GM18505 (cell line): Measurements from ENCODE around the gene FTSJ1.

Experiments used
- ATAC-seq: cut with Tn5 transposase; IDR thresholded peaks from one replicate; pipeline ENCODE4 v1.9.1; 2021; ENCODE audit not compliant: unreplicated experiment
- POLR2A ChIP-seq: IDR thresholded peaks from 4 replicates; pipeline ENCODE4 v1.6.1; 2011; ENCODE audit warnings: borderline replicate concordance; ENCODE audit not compliant: insufficient read depth, insufficient read length; ENCODE audit errors: extremely low read depth

Gene FTSJ1

GRCh38 chrX:48474581-48474980, 1.4 kb upstream of the FTSJ1 start:
- ATAC-seq = no peak
- TF ChIP-seq POLR2A = no peak

DNA sequence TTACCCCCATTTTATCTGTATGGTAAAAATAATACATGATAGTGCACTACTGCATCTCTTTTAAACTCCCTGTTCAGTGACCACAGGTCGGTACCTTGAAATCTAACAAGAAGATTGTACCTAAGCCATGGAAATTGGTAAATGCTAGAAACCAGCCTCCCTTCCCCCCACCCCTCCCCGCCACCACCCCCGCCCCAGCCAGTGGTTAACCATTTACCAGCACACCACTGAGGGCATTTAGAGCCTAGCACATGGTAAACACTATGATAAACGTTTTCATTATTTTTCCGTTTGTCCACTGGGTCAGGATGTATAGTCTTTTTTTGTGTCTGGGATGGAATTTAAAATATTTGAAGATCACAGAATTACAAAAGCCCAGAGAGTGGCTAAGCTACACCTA, 703 bp upstream of the FTSJ1 start:
- TF ChIP-seq POLR2A = no peak
- no peak for ATAC-seq

GRCh38 chrX:48476919-48477318, 920 bp downstream of the FTSJ1 start:
- TF ChIP-seq POLR2A = no peak
- no peak for ATAC-seq

DNA sequence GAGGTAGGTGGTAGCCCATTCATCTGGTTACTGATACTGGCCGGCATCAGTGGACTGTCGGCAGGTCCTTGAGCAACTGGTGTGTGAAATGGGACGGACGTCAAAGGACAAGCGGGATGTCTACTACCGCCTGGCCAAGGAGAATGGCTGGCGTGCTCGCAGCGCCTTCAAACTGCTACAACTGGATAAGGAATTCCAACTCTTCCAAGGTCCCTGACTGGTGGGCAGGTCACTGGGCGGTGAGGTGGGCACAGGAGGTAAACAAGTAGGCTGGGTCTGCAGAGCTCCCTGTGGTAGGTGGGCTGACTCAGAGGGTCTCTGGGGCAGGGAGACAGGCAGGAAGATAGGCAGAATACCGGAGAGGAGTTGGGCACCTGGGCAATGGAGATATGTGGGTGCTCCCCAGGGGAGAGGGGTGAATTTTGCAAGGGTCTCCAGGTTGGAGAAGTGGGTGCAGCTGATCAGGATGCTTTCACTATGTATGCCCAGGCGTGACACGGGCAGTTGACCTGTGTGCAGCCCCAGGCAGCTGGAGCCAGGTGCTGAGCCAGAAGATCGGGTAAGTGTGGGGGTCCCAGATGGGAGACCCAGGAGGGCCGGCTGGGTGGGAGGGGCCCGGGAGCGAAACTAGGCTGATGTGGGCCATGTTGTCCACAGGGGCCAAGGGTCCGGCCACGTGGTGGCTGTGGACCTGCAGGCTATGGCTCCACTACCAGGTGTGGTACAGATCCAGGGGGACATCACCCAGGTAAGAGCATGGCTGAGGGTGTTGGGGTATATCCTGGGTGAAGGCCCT, 2.2 kb downstream of the FTSJ1 start:
- TF ChIP-seq POLR2A = no peak
- no peak for ATAC-seq

- no peak for TF ChIP-seq POLR2A
- ATAC-seq = no peak
Measured at GRCh38 chrX:48478806-48479205, 2.8 kb downstream of the FTSJ1 start.

GRCh38 chrX:48480142-48480541, 4.1 kb downstream of the FTSJ1 start:
- no peak for ATAC-seq
- TF ChIP-seq POLR2A = no peak

DNA sequence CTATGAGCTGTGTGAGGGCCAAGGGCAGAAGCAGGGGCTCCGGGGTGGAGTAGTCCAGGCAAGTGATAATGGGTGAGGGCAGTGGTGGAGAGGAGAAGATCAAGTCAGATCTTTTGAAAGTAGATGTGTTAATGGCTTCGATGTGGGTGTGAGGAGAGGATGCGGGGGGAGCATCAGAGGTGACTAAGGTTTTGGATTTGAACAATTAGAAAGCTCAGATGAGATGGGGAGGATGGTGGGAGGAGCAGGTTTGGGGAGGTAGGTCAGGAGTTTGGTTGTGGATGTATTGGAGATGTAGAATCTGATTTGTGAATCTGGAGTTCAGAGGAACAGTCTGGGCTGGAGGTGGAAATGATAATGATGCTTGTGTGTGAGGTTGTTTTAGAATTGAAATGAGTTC, 4.6 kb downstream of the FTSJ1 start:
- TF ChIP-seq POLR2A = no peak
- no peak for ATAC-seq

DNA sequence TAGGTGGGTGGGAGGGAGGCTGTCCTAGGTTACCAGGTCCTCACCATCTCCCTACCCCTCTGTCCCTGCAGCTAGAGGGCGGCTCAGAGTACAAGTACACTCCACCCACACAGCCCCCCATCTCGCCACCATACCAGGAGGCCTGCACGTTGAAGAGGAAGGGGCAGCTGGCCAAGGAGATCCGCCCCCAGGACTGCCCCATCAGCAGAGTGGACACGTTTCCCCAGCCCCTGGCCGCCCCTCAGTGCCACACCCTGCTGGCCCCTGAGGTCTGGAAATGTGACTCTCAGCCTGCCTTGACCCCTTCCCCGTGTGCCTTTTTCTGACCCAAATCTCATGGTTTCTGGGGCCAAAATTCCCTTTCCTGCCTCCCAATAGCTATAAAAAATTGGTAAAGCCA, 6.5 kb downstream of the FTSJ1 start:
- ATAC-seq = no peak
- TF ChIP-seq POLR2A = no peak

- ATAC-seq = no peak
- no peak for TF ChIP-seq POLR2A
Measured at GRCh38 chrX:48487362-48487798, 11.4 kb downstream of the FTSJ1 start.

GRCh38 chrX:48488034-48488433, 12.0 kb downstream of the FTSJ1 start:
- no peak for ATAC-seq

DNA sequence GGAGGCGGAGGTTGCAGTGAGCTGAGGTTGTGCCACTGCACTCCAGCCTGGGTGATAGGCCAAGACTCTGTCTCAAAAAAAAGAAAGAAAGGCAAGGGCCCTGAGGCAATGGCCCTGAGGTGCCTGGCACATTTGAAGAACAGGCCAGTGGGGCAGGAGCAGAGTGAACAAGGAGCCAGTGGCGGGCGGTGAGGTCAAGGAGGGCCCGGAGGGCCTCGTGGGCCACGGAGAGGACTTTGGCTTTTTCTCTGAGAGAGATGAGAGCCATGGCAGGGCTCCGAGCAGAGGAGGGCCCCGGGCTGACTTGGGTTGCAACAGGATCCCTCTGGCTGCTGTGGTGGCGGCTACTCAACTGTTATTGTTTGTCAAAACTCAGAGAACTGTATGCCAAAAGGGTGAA, 13.3 kb downstream of the FTSJ1 start:
- ATAC-seq = no peak
- TF ChIP-seq POLR2A = no peak

More at GRCh38 chrX:48488034-48488433, 12.0 kb downstream of the FTSJ1 start:
- TF ChIP-seq POLR2A = no peak

- no peak for TF ChIP-seq POLR2A
- ATAC-seq = no peak
Measured at GRCh38 chrX:48489892-48490291, 13.9 kb downstream of the FTSJ1 start.

DNA sequence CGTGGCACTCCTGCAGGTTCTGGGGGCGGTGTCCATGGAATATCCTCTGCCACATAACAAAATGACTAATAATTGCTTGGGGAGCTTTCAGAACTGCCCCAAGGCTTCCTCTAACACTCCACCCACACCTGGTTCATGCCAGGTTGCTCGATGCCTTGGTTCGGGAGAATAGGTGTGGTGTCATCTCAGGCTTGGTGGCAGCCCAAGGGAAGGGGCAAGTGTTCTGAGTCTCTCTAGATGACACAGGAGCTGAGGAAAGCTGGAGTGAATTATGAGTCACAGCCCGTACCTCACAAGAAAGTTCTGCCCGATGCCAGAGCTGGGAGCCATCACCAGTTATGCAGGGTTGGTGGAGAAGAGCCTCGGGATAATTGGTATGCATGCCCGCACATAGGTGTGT, 14.7 kb downstream of the FTSJ1 start:
- ATAC-seq = no peak
- TF ChIP-seq POLR2A = no peak

- ATAC-seq = no peak
- TF ChIP-seq POLR2A = no peak
Measured at GRCh38 chrX:48491809-48492208, 15.8 kb downstream of the FTSJ1 start.
